H9 (cell line): ENCODE measurements around the gene PTPRF. TPM values are rescaled to one million over a fixed set of nuclear protein-coding genes. Genes with fewer than 3 reads are reported as not detected.

Source experiments
- DNase-seq: peaks from one replicate; pipeline ENCODE4 v3.0.0-alpha.2; 2017
- H2AFZ ChIP-seq: one replicate; pipeline ENCODE4 v1.6.1; 2013; ENCODE audit warnings: mild to moderate bottlenecking, low read length, control low read depth, moderate library complexity
- H2AK5ac ChIP-seq: 2 replicates; pipeline ENCODE4 v1.6.1; 2013; ENCODE audit warnings: low read length, control low read depth, mixed read lengths; ENCODE audit not compliant: insufficient read length
- H2BK120ac ChIP-seq: one replicate; pipeline ENCODE4 v1.6.1; 2013; ENCODE audit warnings: low read depth, mild to moderate bottlenecking, low read length, control low read depth, inconsistent platforms; ENCODE audit not compliant: poor library complexity, severe bottlenecking
- H2BK12ac ChIP-seq: 2 replicates; pipeline ENCODE4 v1.6.1; 2013; ENCODE audit warnings: low read length, control low read depth, mixed read lengths, low read depth; ENCODE audit not compliant: insufficient read length
- H2BK15ac ChIP-seq: 2 replicates; pipeline ENCODE4 v1.6.1; 2013; ENCODE audit warnings: low read depth, low read length, control low read depth
- H2BK20ac ChIP-seq: one replicate; pipeline ENCODE4 v1.6.1; 2013; ENCODE audit warnings: low read depth, mild to moderate bottlenecking, low read length, control low read depth, inconsistent platforms; ENCODE audit not compliant: poor library complexity, severe bottlenecking
- H2BK5ac ChIP-seq: 2 replicates; pipeline ENCODE4 v1.6.1; 2013; ENCODE audit warnings: low read length, control low read depth, mixed read lengths; ENCODE audit not compliant: insufficient read length
- H3K14ac ChIP-seq: 2 replicates; pipeline ENCODE4 v1.6.1; 2013; ENCODE audit warnings: low read length, control low read depth; ENCODE audit not compliant: insufficient read depth
- H3K18ac ChIP-seq: 2 replicates; pipeline ENCODE4 v1.6.1; 2013; ENCODE audit warnings: low read depth, mild to moderate bottlenecking, mixed read lengths, low read length, control low read depth; ENCODE audit not compliant: insufficient read length
- H3K23ac ChIP-seq: 2 replicates; pipeline ENCODE4 v1.6.1; 2013; ENCODE audit warnings: low read length, control low read depth, mixed read lengths, low read depth; ENCODE audit not compliant: insufficient read length
- H3K23me2 ChIP-seq: 2 replicates; pipeline ENCODE4 v1.6.1; 2013; ENCODE audit warnings: low read depth, mild to moderate bottlenecking, mixed read lengths, low read length, control low read depth; ENCODE audit not compliant: insufficient read length, poor library complexity, severe bottlenecking
- H3K27ac ChIP-seq: 2 replicates; pipeline ENCODE4 v1.5.1; 2013; ENCODE audit warnings: low read length, control low read depth, mixed read lengths, low read depth; ENCODE audit not compliant: insufficient read length
- H3K27me3 ChIP-seq: 2 replicates; pipeline ENCODE4 v1.6.1; 2013; ENCODE audit warnings: low read length, control low read depth, inconsistent platforms; ENCODE audit not compliant: insufficient read depth
- H3K4ac ChIP-seq: 2 replicates; pipeline ENCODE4 v1.6.1; 2013; ENCODE audit warnings: low read depth, mild to moderate bottlenecking, control low read depth, inconsistent platforms, low read length, moderate library complexity
- H3K4me1 ChIP-seq: 2 replicates; pipeline ENCODE4 v1.6.1; 2013; ENCODE audit warnings: low read length, control low read depth, inconsistent platforms; ENCODE audit not compliant: insufficient read depth
- H3K4me2 ChIP-seq: 2 replicates; pipeline ENCODE4 v1.6.1; 2013; ENCODE audit warnings: low read length, control low read depth, mixed read lengths; ENCODE audit not compliant: insufficient read length, insufficient read depth
- H3K56ac ChIP-seq: 2 replicates; pipeline ENCODE4 v1.6.1; 2013; ENCODE audit warnings: low read depth, mild to moderate bottlenecking, mixed read lengths, low read length, control low read depth; ENCODE audit not compliant: insufficient read length
- H3K79me1 ChIP-seq: 2 replicates; pipeline ENCODE4 v1.6.1; 2013; ENCODE audit warnings: low read depth, mild to moderate bottlenecking, moderate library complexity, low read length, control low read depth, inconsistent platforms; ENCODE audit not compliant: insufficient read depth, poor library complexity, severe bottlenecking
- H3K79me2 ChIP-seq: 2 replicates; pipeline ENCODE4 v1.6.1; 2013; ENCODE audit warnings: low read length, control low read depth, inconsistent platforms; ENCODE audit not compliant: insufficient read depth
- H3K9ac ChIP-seq: 2 replicates; pipeline ENCODE4 v1.6.1; 2013; ENCODE audit warnings: low read length, control low read depth, mixed read lengths; ENCODE audit not compliant: insufficient read length; ENCODE audit errors: extremely low read depth
- H3K9me3 ChIP-seq: one replicate; pipeline ENCODE4 v1.6.1; 2013; ENCODE audit warnings: low read depth, low read length, inconsistent platforms; ENCODE audit not compliant: control insufficient read depth
- H3T11ph ChIP-seq: one replicate; pipeline ENCODE4 v1.6.1; 2013; ENCODE audit warnings: mild to moderate bottlenecking, low read length, control low read depth, inconsistent platforms
- H4K20me1 ChIP-seq: one replicate; pipeline ENCODE4 v1.6.1; 2013; ENCODE audit not compliant: control insufficient read depth, insufficient read length, insufficient read depth
- H4K5ac ChIP-seq: 2 replicates; pipeline ENCODE4 v1.6.1; 2013; ENCODE audit warnings: low read depth, mild to moderate bottlenecking, mixed read lengths, low read length, control low read depth; ENCODE audit not compliant: insufficient read length
- H4K8ac ChIP-seq: replicated peaks from 2 replicates; pipeline ENCODE4 v1.6.1; 2013; ENCODE audit warnings: low read length, control low read depth, mixed read lengths, low read depth; ENCODE audit not compliant: insufficient read length
- H4K91ac ChIP-seq: 2 replicates; pipeline ENCODE4 v1.6.1; 2013; ENCODE audit warnings: low read depth, mild to moderate bottlenecking, moderate library complexity, mixed read lengths, low read length, control low read depth; ENCODE audit not compliant: insufficient read length
- H3K27ac Mint-ChIP-seq, 3 experiments: 2 replicates in 2 of 3; 3 replicates in 1 of 3; pipeline ENCODE4 v1.8.0; 2020 to 2021; ENCODE audit warnings: mixed read lengths in 3 of 3, mild to moderate bottlenecking in 1 of 3, moderate library complexity in 1 of 3
- H3K27me3 Mint-ChIP-seq: 2 replicates; pipeline ENCODE4 v1.8.0; 2021; ENCODE audit warnings: low read depth, mild to moderate bottlenecking, moderate library complexity, mixed read lengths
- H3K36me3 Mint-ChIP-seq, 3 experiments: 2 replicates in 2 of 3; 3 replicates in 1 of 3; pipeline ENCODE4 v1.8.0; 2020 to 2021; ENCODE audit warnings: low read depth in 3 of 3, mixed read lengths in 3 of 3; ENCODE audit not compliant: insufficient read depth in 1 of 3
- H3K4me1 Mint-ChIP-seq, 2 experiments: 2 replicates each; pipeline ENCODE4 v1.8.0; 2020; ENCODE audit warnings: mixed read lengths in 2 of 2
- H3K4me3 Mint-ChIP-seq, 2 experiments: 2 replicates in 1 of 2; 3 replicates in 1 of 2; pipeline ENCODE4 v1.8.0; 2020 to 2021; ENCODE audit warnings: mild to moderate bottlenecking in 2 of 2, mixed read lengths in 2 of 2, moderate library complexity in 1 of 2
- H3K9me3 Mint-ChIP-seq, 2 experiments: 2 replicates in 1 of 2; 3 replicates in 1 of 2; pipeline ENCODE4 v1.8.0; 2020; ENCODE audit warnings: mild to moderate bottlenecking in 2 of 2, mixed read lengths in 2 of 2, moderate library complexity in 1 of 2
- WGBS: extraction: QIAGEN DNeasy Blood & Tissue Kit; methylation state at CpG from one replicate; pipeline ENCODE4 v1.1.7; 2013; ENCODE audit warnings: missing lambda C conversion rate, low lambda C conversion rate, mixed read lengths; ENCODE audit not compliant: insufficient read length; ENCODE audit errors: extremely low coverage; 5-methylcytosine and 5-hydroxymethylcytosine counted together
- total RNA-seq: library from RNA; stranded (reverse); gene quantifications from 2 replicates; pipeline ENCODE4 v1.2.1, GENCODE V29; 2021
- TF ChIP-seq, protein P1 (sequence below): fragments of 200-600 bp; sonication (generic); conservative IDR thresholded peaks from 3 replicates; pipeline ENCODE4 v1.8.0; 2021; ENCODE audit warnings: antibody characterized with exemption, mild to moderate bottlenecking

Gene PTPRF
- total RNA-seq, 1 experiment from 2014 or later: 193 TPM

DNA sequence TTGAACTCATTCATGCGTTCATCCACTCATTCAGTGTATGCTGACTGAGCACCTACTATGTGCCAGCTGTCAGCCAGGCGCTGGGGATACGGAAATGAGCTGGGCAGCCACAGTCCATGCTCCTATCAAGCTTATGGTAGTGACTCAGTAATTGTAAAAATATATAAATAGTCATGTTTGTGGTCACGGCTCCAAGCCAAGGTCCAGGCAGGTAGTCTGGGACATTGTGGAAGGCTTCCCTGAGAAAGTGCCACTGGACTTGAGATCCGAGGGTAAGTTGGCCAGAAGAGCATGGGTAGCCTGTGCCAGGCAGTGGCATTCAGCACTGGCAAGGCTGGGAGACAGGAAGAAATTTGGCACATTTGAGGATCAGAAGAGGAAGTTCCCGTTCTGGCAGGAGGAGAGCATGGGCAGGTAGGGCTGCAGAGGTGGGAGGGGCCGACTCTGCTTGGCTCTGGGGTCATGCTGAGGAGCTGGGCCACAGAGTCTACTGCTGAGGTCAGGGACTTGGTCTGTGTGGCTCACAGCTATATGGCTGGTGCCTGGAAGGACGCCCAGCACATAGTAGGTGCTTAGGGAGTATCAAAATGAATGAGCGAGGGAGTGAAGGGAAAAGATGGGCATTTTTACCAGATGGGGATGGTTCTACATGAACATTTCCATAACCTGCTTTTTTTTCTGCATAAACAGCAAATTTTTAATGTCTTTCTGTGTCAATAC, 6.9 kb downstream of the PTPRF start:
- H4K5ac ChIP-seq: no peak overlapping the region
- H2AFZ ChIP-seq: no peak overlapping the region
- no peak overlapping the region for H3K4me2 ChIP-seq
- no peak overlapping the region for H3K9ac ChIP-seq
- H2BK15ac ChIP-seq: no peak overlapping the region
- peaks cover 9% of the 10 kb centered on the region for H3K79me1 ChIP-seq
- H3K27me3 ChIP-seq: no peaks in the 10 kb centered on the region
- peaks cover 21% of the 10 kb centered on the region; the same call in 1 of the 2 replicates for H3K79me2 ChIP-seq
- H3K23ac ChIP-seq: no peak overlapping the region
- WGBS: no CpG with 5 or more reads among the region's 9 CpGs
- H4K91ac ChIP-seq: no peak overlapping the region
- DNase-seq: no peak
- H3K4me1 Mint-ChIP-seq: peaks cover 53 to 54% of the 10 kb centered on the region in 2 experiments
- H3T11ph ChIP-seq: no peak overlapping the region
- no peak overlapping the region for H2BK12ac ChIP-seq
- peaks cover 2% of the 10 kb centered on the region for H3K23me2 ChIP-seq
- TF ChIP-seq, protein P1, sequence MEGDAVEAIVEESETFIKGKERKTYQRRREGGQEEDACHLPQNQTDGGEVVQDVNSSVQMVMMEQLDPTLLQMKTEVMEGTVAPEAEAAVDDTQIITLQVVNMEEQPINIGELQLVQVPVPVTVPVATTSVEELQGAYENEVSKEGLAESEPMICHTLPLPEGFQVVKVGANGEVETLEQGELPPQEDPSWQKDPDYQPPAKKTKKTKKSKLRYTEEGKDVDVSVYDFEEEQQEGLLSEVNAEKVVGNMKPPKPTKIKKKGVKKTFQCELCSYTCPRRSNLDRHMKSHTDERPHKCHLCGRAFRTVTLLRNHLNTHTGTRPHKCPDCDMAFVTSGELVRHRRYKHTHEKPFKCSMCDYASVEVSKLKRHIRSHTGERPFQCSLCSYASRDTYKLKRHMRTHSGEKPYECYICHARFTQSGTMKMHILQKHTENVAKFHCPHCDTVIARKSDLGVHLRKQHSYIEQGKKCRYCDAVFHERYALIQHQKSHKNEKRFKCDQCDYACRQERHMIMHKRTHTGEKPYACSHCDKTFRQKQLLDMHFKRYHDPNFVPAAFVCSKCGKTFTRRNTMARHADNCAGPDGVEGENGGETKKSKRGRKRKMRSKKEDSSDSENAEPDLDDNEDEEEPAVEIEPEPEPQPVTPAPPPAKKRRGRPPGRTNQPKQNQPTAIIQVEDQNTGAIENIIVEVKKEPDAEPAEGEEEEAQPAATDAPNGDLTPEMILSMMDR: no peak
- H2AK5ac ChIP-seq: no peak overlapping the region
- no peaks in the 10 kb centered on the region for H3K9me3 Mint-ChIP-seq
- no peaks in the 10 kb centered on the region for H3K9me3 ChIP-seq
- peaks cover 9% of the 10 kb centered on the region for H3K27me3 Mint-ChIP-seq
- H3K56ac ChIP-seq: no peak overlapping the region
- no peak overlapping the region for H3K27ac ChIP-seq
- H4K20me1 ChIP-seq: no peaks in the 10 kb centered on the region
- H2BK20ac ChIP-seq: no peak overlapping the region
- H2BK120ac ChIP-seq: no peak overlapping the region
- H3K4me3 Mint-ChIP-seq: no peak overlapping the region
- no peak overlapping the region for H3K18ac ChIP-seq
- H3K4ac ChIP-seq: no peak overlapping the region
- H3K36me3 Mint-ChIP-seq: peaks cover 12 to 39% (median 34%) of the 10 kb centered on the region in 3 experiments; a peak in 6 of 7 replicates
- no peak overlapping the region for H2BK5ac ChIP-seq
- H3K4me1 ChIP-seq: peaks cover 6% of the 10 kb centered on the region; the same call in 1 of the 2 replicates
- H3K27ac Mint-ChIP-seq: no peak overlapping the region; a peak in 1 of 7 replicates
- H3K14ac ChIP-seq: no peak overlapping the region
- H4K8ac ChIP-seq: no peak overlapping the region
